Endothelial cell of umbilical vein (primary cell): ENCODE data around the gene CAMK2D. TPM values are rescaled to one million over a fixed set of nuclear protein-coding genes. Genes with fewer than 3 reads are reported as not detected.

ENCODE experiments used
- BruUV-seq: library from RNA; stranded (reverse); fragments of 400-500 nt; replicated peaks from 2 replicates; lab custom pipeline; 2021; lab: Mats Ljungman, UMichigan
- CTCF ChIA-PET: fragments of 300-600, 350-600 bp; sonication (Branson Sonifier 250); formaldehyde crosslinking; loops from one replicate; lab custom pipeline; 2021; ENCODE audit warnings: antibody characterized with exemption, inconsistent platforms; lab: Charles Lee
- POLR2A ChIA-PET: fragments of 300-600, 350-600 bp; sonication (Branson Sonifier 250); formaldehyde crosslinking; loops from one replicate; lab custom pipeline; 2021; ENCODE audit warnings: antibody characterized with exemption, inconsistent platforms; lab: Charles Lee
- DNase-seq: peaks from one replicate; pipeline ENCODE4 v3.0.0-alpha.2; 2011; ENCODE audit warnings: low read depth, low spot score
- FAIRE-seq: peaks from 2 replicates; lab custom pipeline; 2011; peaks lifted over from hg19 to GRCh38; lab: Jason Lieb, UNC
- H2AFZ ChIP-seq: 2 replicates; pipeline ENCODE4 v1.6.0; 2012; ENCODE audit warnings: low read depth, low read length, control low read depth, inconsistent platforms
- H3K27ac ChIP-seq: 2 replicates; pipeline ENCODE4 v1.5.1; 2011; ENCODE audit warnings: low read depth, mild to moderate bottlenecking, control low read depth, low read length, moderate library complexity; ENCODE audit not compliant: insufficient read depth
- H3K27me3 ChIP-seq, 2 experiments: 2 replicates each; pipeline versions ENCODE4 v1.6.0 to v1.6.1; 2011; ENCODE audit warnings: low read length in 2 of 2, mixed read lengths in 1 of 2; ENCODE audit not compliant: control insufficient read depth in 2 of 2, insufficient read depth in 2 of 2
- H3K36me3 ChIP-seq, 2 experiments: 2 replicates in 1 of 2; 3 replicates in 1 of 2; pipeline ENCODE4 v1.5.1; 2011; ENCODE audit warnings: low read length in 2 of 2, mild to moderate bottlenecking in 1 of 2, moderate library complexity in 1 of 2; ENCODE audit not compliant: control insufficient read depth in 2 of 2, insufficient read depth in 2 of 2; ENCODE audit errors: extremely low read depth in 1 of 2
- H3K4me1 ChIP-seq: 3 replicates; pipeline ENCODE4 v1.5.1; 2011; ENCODE audit warnings: mild to moderate bottlenecking, low read length; ENCODE audit not compliant: control insufficient read depth, insufficient read depth; ENCODE audit errors: extremely low read depth
- H3K4me2 ChIP-seq: 2 replicates; pipeline ENCODE4 v1.6.1; 2011; ENCODE audit warnings: low read length, control low read depth, mixed read lengths; ENCODE audit not compliant: insufficient read depth
- H3K4me3 ChIP-seq, 3 experiments: fragments of 200-600 bp in 1 of 3; sonication (generic), shearing (Covaris generic) in 1 of 3; replicated peaks in 1 of 3; 2 replicates each; pipeline ENCODE4 v1.5.1; 2011 to 2016; ENCODE audit warnings: control low read depth in 3 of 3, low read length in 3 of 3, mild to moderate bottlenecking in 2 of 3, inconsistent platforms in 1 of 3, low read depth in 1 of 3, moderate library complexity in 1 of 3; ENCODE audit not compliant: insufficient read depth in 1 of 3
- H3K79me2 ChIP-seq: 2 replicates; pipeline ENCODE4 v1.6.0; 2012; ENCODE audit warnings: low read length, inconsistent platforms; ENCODE audit not compliant: control insufficient read depth, insufficient read depth
- H3K9ac ChIP-seq: replicated peaks from 2 replicates; pipeline ENCODE3; 2011; ENCODE audit warnings: low read length, control low read depth; ENCODE audit not compliant: insufficient read depth; ENCODE audit errors: extremely low read depth
- H3K9me1 ChIP-seq: replicated peaks from 3 replicates; pipeline ENCODE4 v1.6.0; 2011; ENCODE audit warnings: mild to moderate bottlenecking, low read length; ENCODE audit not compliant: control insufficient read depth, insufficient read depth; ENCODE audit errors: extremely low read depth
- H3K9me3 ChIP-seq: replicated peaks from 2 replicates; pipeline ENCODE4 v1.5.1; 2012; ENCODE audit warnings: low read length, inconsistent platforms; ENCODE audit not compliant: control insufficient read depth, insufficient read depth
- H4K20me1 ChIP-seq: replicated peaks from 2 replicates; pipeline ENCODE3; 2011; ENCODE audit warnings: mild to moderate bottlenecking, low read length; ENCODE audit not compliant: control insufficient read depth, insufficient read depth; ENCODE audit errors: extremely low read depth
- EZH2 ChIP-seq: IDR thresholded peaks from 2 replicates; pipeline ENCODE4 v1.6.1; 2012; ENCODE audit warnings: borderline replicate concordance, low read depth, mild to moderate bottlenecking, moderate library complexity, low read length, inconsistent platforms; ENCODE audit not compliant: severe bottlenecking
- FOS ChIP-seq: IDR thresholded peaks from 2 replicates; pipeline ENCODE4 v1.6.1; 2011; ENCODE audit warnings: mild to moderate bottlenecking, low read length, moderate library complexity, borderline replicate concordance; ENCODE audit not compliant: insufficient read depth
- GATA2 ChIP-seq: IDR thresholded peaks from 2 replicates; pipeline ENCODE4 v1.7.0; 2011; ENCODE audit warnings: low read depth, mild to moderate bottlenecking, moderate library complexity, mixed read lengths, low read length; ENCODE audit not compliant: insufficient read length, insufficient read depth
- JUN ChIP-seq: IDR thresholded peaks from 2 replicates; pipeline ENCODE4 v1.6.1; 2011; ENCODE audit warnings: borderline replicate concordance, low read depth; ENCODE audit not compliant: insufficient read length, insufficient read depth
- MYC ChIP-seq: IDR thresholded peaks from one replicate; pipeline ENCODE4 v1.6.1; 2011; ENCODE audit warnings: mild to moderate bottlenecking, low read depth, low read length
- POLR2A ChIP-seq: IDR thresholded peaks from 2 replicates; pipeline ENCODE4 v1.6.1; 2012; ENCODE audit warnings: low read depth, mild to moderate bottlenecking, control low read depth, low read length
- POLR2AphosphoS5 ChIP-seq: IDR thresholded peaks from 2 replicates; pipeline ENCODE4 v1.6.1; 2012; ENCODE audit warnings: low read depth, mild to moderate bottlenecking, control low read depth, low read length, moderate library complexity; ENCODE audit not compliant: insufficient read depth
- dilution Hi-C: fragments of 300-500 bp; cut with MboI; formaldehyde crosslinking; loops from one replicate; pipeline ENCODE4 v1.15.0; 2019; ENCODE audit warnings: low sequenced_read_pairs; ENCODE audit not compliant: extremely low pct_ligation_motif_present
- intact Hi-C: fragments of 100-400 bp; cut with micrococcal nuclease; formaldehyde crosslinking; loops from one replicate; pipeline ENCODE4 v1.10.0; 2022
- polyA plus RNA-seq, 4 experiments: library from polyadenylated mRNA; depleted of rRNA in 3 of 4; stranded (reverse) in 3 of 4; unstranded in 1 of 4; fragments of >200 nt; gene quantifications; 2 replicates each; pipeline versions ENCODE4 v1.2.1 to v1.2.3, GENCODE V29; 2011 to 2012; ENCODE audit warnings: missing spikeins in 1 of 4
- total RNA-seq: library from RNA; stranded (reverse); gene quantifications from 2 replicates; pipeline ENCODE4 v1.2.3, GENCODE V29; 2021
- TF ChIP-seq, protein P1 (sequence below), 2 donors: IDR thresholded peaks; 1 replicate in 1 of 2; 2 replicates in 1 of 2; pipeline ENCODE4 v1.5.1; 2011; ENCODE audit warnings: low read length in 2 of 2, mild to moderate bottlenecking in 2 of 2, moderate library complexity in 2 of 2, control low read depth in 1 of 2, inconsistent platforms in 1 of 2, low read depth in 1 of 2; ENCODE audit not compliant: insufficient read depth in 1 of 2; ENCODE audit errors: extremely low read depth in 1 of 2
- TF ChIP-seq, protein P2 (sequence below): IDR thresholded peaks from 2 replicates; pipeline ENCODE4 v1.6.1; 2011; ENCODE audit not compliant: insufficient read depth, insufficient read length

The CAMK2D gene
- total and polyA plus RNA-seq, 2 donors (not counting 3 experiments of a cell fraction or from before 2014, with no cell fraction given) = 10.4 to 30.7 TPM

DNA sequence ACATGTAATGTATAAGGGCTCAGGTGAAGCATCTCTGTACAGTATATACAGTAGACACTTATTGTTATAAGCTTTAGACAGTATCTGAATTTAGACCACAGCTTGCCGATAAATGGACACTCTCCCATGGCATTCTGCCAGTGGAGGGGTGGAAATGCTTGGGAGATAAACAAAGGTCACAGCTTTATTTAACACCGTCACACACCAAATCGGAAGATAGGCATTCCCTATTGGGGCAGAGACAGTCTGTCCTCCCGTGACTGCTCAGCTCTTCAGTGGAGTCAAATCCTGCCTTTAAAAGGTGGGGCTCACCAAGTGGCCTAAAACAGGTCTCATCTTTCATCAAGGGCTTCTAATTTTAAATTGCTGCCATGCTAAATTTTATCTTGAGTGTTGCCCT is 178.8 kb downstream of the CAMK2D start:
- no peak for FAIRE-seq
- Histone ChIP-seq H3K27me3 (no peaks in the 10 kb centered on the region), H3K36me3 (no peaks in the 10 kb centered on the region), H3K9me3 (no peaks in the 10 kb centered on the region), H3K4me1 (no peaks in the 10 kb centered on the region), H3K4me2 (no peak overlapping the region), H4K20me1 (no peaks in the 10 kb centered on the region), H3K79me2 (no peaks in the 10 kb centered on the region), H2AFZ (no peak overlapping the region), H3K9me1 (no peaks in the 10 kb centered on the region), H3K9ac (no peak overlapping the region), H3K4me3 (no peak overlapping the region), H3K27ac (no peak overlapping the region)
- ChIA-PET POLR2A (no interaction called here), CTCF (interaction anchor here (0.6 to 0.9 kb wide), 2 partner anchors 11 to 820 kb away, joined by 3 read pairs; no protein-coding TSS in a partner anchor)
- no peak for DNase-seq
- dilution Hi-C loops = no loop called here
- no TSS peak for BruUV-seq
- intact Hi-C loops = no loop called here
- TF ChIP-seq EZH2 (no peak), POLR2AphosphoS5 (no peak), POLR2A (no peak), MYC (no peak), FOS (no peak)
- TF ChIP-seq, protein P1, sequence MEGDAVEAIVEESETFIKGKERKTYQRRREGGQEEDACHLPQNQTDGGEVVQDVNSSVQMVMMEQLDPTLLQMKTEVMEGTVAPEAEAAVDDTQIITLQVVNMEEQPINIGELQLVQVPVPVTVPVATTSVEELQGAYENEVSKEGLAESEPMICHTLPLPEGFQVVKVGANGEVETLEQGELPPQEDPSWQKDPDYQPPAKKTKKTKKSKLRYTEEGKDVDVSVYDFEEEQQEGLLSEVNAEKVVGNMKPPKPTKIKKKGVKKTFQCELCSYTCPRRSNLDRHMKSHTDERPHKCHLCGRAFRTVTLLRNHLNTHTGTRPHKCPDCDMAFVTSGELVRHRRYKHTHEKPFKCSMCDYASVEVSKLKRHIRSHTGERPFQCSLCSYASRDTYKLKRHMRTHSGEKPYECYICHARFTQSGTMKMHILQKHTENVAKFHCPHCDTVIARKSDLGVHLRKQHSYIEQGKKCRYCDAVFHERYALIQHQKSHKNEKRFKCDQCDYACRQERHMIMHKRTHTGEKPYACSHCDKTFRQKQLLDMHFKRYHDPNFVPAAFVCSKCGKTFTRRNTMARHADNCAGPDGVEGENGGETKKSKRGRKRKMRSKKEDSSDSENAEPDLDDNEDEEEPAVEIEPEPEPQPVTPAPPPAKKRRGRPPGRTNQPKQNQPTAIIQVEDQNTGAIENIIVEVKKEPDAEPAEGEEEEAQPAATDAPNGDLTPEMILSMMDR (IDR thresholded peaks at IDR 0.05; ENCODE audit: extremely low read depth in 1 of 2, insufficient read depth in 1 of 2, low read depth in 1 of 2, low read length in 2 of 2) = no peak

DNA sequence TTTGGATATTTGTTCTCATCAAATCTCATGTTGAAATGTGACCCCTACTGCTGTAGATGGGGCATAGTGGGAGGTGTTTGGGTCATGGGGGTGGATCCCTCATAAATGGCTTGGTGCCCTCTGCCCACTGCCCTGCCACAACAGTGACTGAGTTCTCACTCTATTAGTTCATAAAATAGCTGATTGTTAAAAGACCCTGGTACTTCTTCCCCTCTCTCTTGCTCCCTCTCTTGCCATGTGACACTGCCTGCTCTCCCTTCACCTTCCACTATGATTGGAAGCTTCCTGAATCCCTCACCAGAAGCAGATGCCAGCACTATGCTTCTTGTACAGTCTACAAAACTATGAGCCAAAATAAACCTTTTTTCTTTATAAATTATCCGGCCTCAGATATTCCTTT is 182.2 kb downstream of the CAMK2D start:
- no peaks in the 10 kb centered on the region for H3K27me3 ChIP-seq
- dilution Hi-C loops (no loop called here), intact Hi-C loops (no loop called here)
- no peak overlapping the region for H3K27ac ChIP-seq
- H3K4me1 ChIP-seq = no peaks in the 10 kb centered on the region
- H3K9me1 ChIP-seq = no peaks in the 10 kb centered on the region
- H3K36me3 ChIP-seq = no peaks in the 10 kb centered on the region
- no peak overlapping the region for H2AFZ ChIP-seq
- no peaks in the 10 kb centered on the region for H3K9me3 ChIP-seq
- FAIRE-seq (no peak), DNase-seq (no peak)
- H4K20me1 ChIP-seq = no peaks in the 10 kb centered on the region
- H3K4me2 ChIP-seq = no peak overlapping the region
- H3K79me2 ChIP-seq = no peaks in the 10 kb centered on the region
- BruUV-seq = no TSS peak
- TF ChIP-seq FOS (no peak), JUN (no peak), POLR2A (no peak), GATA2 (no peak), POLR2AphosphoS5 (no peak), EZH2 (no peak), MYC (no peak)
- TF ChIP-seq, protein P1 (IDR thresholded peaks at IDR 0.05; ENCODE audit: extremely low read depth in 1 of 2, insufficient read depth in 1 of 2, low read depth in 1 of 2, low read length in 2 of 2) = no peak
- TF ChIP-seq, protein P2, sequence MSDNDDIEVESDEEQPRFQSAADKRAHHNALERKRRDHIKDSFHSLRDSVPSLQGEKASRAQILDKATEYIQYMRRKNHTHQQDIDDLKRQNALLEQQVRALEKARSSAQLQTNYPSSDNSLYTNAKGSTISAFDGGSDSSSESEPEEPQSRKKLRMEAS = no peak
- H3K4me3 ChIP-seq = no peak overlapping the region
- no peak overlapping the region for H3K9ac ChIP-seq
- POLR2A ChIA-PET = no interaction called here
- CTCF ChIA-PET = interaction anchor here (1.6 kb wide), 1 partner anchor 32 kb away, joined by 7 read pairs; no protein-coding TSS in a partner anchor
